Smooth muscle cell (in vitro differentiated cells): ENCODE data around the gene MAP10. TPM values are rescaled to one million over a fixed set of nuclear protein-coding genes. Genes with fewer than 3 reads are reported as not detected.
A peak's percentile ranks its signal among the peaks of the same experiment; 100 is the strongest.

Experiments
- DNase-seq: peaks from one replicate; lab custom pipeline; 2025; ENCODE audit not compliant: unreplicated experiment; lab: John Stamatoyannopoulos, UW
- H2AFZ ChIP-seq: fragments of 200-600 bp; sonication (generic); 2 replicates; pipeline ENCODE4 v1.6.0; 2016; ENCODE audit warnings: antibody characterized with exemption, low read depth, mild to moderate bottlenecking
- H3F3A ChIP-seq: fragments of 200-600 bp; sonication (generic); 2 replicates; pipeline ENCODE4 v1.6.0; 2017; ENCODE audit warnings: antibody characterized with exemption, low read depth
- H3K27ac ChIP-seq: fragments of 200-600 bp; sonication (generic); 2 replicates; pipeline ENCODE4 v1.5.1; 2016; ENCODE audit warnings: low read depth, mild to moderate bottlenecking
- H3K27me3 ChIP-seq: fragments of 200-600 bp; sonication (generic); 2 replicates; pipeline ENCODE4 v1.6.1; 2016; ENCODE audit warnings: low read depth, mild to moderate bottlenecking
- H3K36me3 ChIP-seq: fragments of 200-600 bp; sonication (generic); 2 replicates; pipeline ENCODE4 v1.5.1; 2016; ENCODE audit warnings: low read depth
- H3K4me1 ChIP-seq: fragments of 200-600 bp; sonication (generic); 2 replicates; pipeline ENCODE4 v1.5.1; 2016; ENCODE audit warnings: low read depth
- H3K4me2 ChIP-seq: fragments of 200-600 bp; sonication (generic); 2 replicates; pipeline ENCODE4 v1.6.0; 2016; ENCODE audit warnings: mild to moderate bottlenecking
- H3K4me3 ChIP-seq: fragments of 200-600 bp; sonication (generic); 2 replicates; pipeline ENCODE4 v1.5.1; 2016; ENCODE audit warnings: mild to moderate bottlenecking
- H3K79me2 ChIP-seq: fragments of 200-600 bp; sonication (generic); 2 replicates; pipeline ENCODE4 v1.6.0; 2016; ENCODE audit warnings: low read depth, mild to moderate bottlenecking
- H3K9ac ChIP-seq: fragments of 200-600 bp; sonication (generic); 2 replicates; pipeline ENCODE4 v1.6.0; 2016; ENCODE audit warnings: low read depth
- H3K9me3 ChIP-seq: fragments of 200-600 bp; sonication (generic); replicated peaks from 2 replicates; pipeline ENCODE4 v1.5.1; 2016; ENCODE audit warnings: low read depth
- H4K20me1 ChIP-seq: fragments of 200-600 bp; sonication (generic); 2 replicates; pipeline ENCODE4 v1.6.0; 2016; ENCODE audit warnings: low read depth
- WGBS: methylation state at CpG from one replicate; pipeline ENCODE4 v1.1.7; 2016; ENCODE audit warnings: low lambda C conversion rate; 5-methylcytosine and 5-hydroxymethylcytosine counted together
- polyA plus RNA-seq: library from polyadenylated mRNA; unstranded; fragments of >200 nt; fragmentation: Nextera tagmentation; extraction: Ambion mirVana; gene quantifications from 2 replicates; pipeline ENCODE4 v1.2.1, GENCODE V29; 2016
- total RNA-seq: library from RNA; depleted of rRNA; stranded (reverse); fragments of >200 nt; gene quantifications from 2 replicates; pipeline ENCODE4 v1.2.3, GENCODE V29; 2014
- TF ChIP-seq, protein P1 (sequence below): fragments of 200-600 bp; sonication (generic); IDR thresholded peaks from 2 replicates; pipeline ENCODE4 v1.5.1; 2017; ENCODE audit warnings: borderline replicate concordance, mild to moderate bottlenecking, antibody characterized with exemption; ENCODE audit not compliant: insufficient read depth, poor library complexity, severe bottlenecking

The MAP10 gene
- total and polyA plus RNA-seq, 2 experiments from 2014 or later, result 2.6 to 6.7 TPM

- no peak overlapping the region for H3K9ac ChIP-seq
- no peaks in the 10 kb centered on the region for H3K9me3 ChIP-seq
- H3F3A ChIP-seq, result no peaks in the 10 kb centered on the region
- H3K27ac ChIP-seq, result no peak overlapping the region
- no peak overlapping the region for H3K4me3 ChIP-seq
- WGBS, result 93% methylated on average over 2 of the region's 2 CpGs
- TF ChIP-seq, protein P1, sequence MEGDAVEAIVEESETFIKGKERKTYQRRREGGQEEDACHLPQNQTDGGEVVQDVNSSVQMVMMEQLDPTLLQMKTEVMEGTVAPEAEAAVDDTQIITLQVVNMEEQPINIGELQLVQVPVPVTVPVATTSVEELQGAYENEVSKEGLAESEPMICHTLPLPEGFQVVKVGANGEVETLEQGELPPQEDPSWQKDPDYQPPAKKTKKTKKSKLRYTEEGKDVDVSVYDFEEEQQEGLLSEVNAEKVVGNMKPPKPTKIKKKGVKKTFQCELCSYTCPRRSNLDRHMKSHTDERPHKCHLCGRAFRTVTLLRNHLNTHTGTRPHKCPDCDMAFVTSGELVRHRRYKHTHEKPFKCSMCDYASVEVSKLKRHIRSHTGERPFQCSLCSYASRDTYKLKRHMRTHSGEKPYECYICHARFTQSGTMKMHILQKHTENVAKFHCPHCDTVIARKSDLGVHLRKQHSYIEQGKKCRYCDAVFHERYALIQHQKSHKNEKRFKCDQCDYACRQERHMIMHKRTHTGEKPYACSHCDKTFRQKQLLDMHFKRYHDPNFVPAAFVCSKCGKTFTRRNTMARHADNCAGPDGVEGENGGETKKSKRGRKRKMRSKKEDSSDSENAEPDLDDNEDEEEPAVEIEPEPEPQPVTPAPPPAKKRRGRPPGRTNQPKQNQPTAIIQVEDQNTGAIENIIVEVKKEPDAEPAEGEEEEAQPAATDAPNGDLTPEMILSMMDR, result no peak
- no peak overlapping the region for H3K4me2 ChIP-seq
- no peaks in the 10 kb centered on the region for H4K20me1 ChIP-seq
- H3K36me3 ChIP-seq, result no peaks in the 10 kb centered on the region
- H3K79me2 ChIP-seq, result no peaks in the 10 kb centered on the region
- no peak for DNase-seq
- H2AFZ ChIP-seq, result no peak overlapping the region
- H3K4me1 ChIP-seq, result peaks cover 15% of the 10 kb centered on the region
- no peaks in the 10 kb centered on the region for H3K27me3 ChIP-seq
Measured at GRCh38 chr1:232768793-232769192, 36.4 kb upstream of the MAP10 start.

- 60% methylated on average over 2 of the region's 2 CpGs for WGBS
- TF ChIP-seq, protein P1, result no peak
- DNase-seq, result no peak
Measured at GRCh38 chr1:232769733-232770132, 35.5 kb upstream of the MAP10 start.

DNA sequence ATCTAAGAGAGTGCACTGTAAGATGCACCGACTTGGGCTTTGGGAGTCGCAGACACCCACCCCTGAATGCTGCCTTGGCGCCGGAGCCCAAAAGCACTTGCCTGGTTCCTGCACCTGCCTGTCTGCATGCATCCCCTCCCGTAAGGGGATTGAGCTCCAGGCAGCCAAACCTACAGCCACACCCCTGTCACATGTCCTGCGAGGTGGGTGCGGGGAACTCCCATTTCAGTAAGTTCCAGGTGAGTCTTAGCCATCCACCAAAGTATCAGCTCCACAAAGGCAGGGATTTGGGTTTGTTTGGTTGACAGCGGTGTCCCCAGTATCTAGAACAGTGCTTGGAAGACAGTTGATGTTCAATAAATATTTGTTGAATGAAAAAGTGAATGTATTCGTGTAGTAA lies 31.5 kb upstream of the MAP10 start:
- H3K36me3 ChIP-seq, result no peaks in the 10 kb centered on the region
- no peak overlapping the region for H2AFZ ChIP-seq
- H3K27ac ChIP-seq, result no peak overlapping the region
- H3K9me3 ChIP-seq, result no peaks in the 10 kb centered on the region
- H4K20me1 ChIP-seq, result no peaks in the 10 kb centered on the region
- no peak for DNase-seq
- no peaks in the 10 kb centered on the region for H3K79me2 ChIP-seq
- TF ChIP-seq, protein P1, result no peak
- 90% methylated on average over 9 of the region's 9 CpGs for WGBS
- H3K9ac ChIP-seq, result no peak overlapping the region
- H3K4me3 ChIP-seq, result no peak overlapping the region
- H3F3A ChIP-seq, result no peaks in the 10 kb centered on the region
- H3K4me1 ChIP-seq, result peaks cover 15% of the 10 kb centered on the region
- H3K27me3 ChIP-seq, result no peaks in the 10 kb centered on the region
- no peak overlapping the region for H3K4me2 ChIP-seq

More at GRCh38 chr1:232769733-232770132, 35.5 kb upstream of the MAP10 start:
- no peaks in the 10 kb centered on the region for H3F3A ChIP-seq
- no peak overlapping the region for H3K9ac ChIP-seq
- H4K20me1 ChIP-seq, result no peaks in the 10 kb centered on the region
- no peaks in the 10 kb centered on the region for H3K79me2 ChIP-seq
- peaks cover 15% of the 10 kb centered on the region for H3K4me1 ChIP-seq
- no peaks in the 10 kb centered on the region for H3K36me3 ChIP-seq
- H2AFZ ChIP-seq, result peak overlapping the region; percentile 14
- no peaks in the 10 kb centered on the region for H3K9me3 ChIP-seq
- no peak overlapping the region for H3K4me2 ChIP-seq
- H3K27me3 ChIP-seq, result no peaks in the 10 kb centered on the region
- H3K4me3 ChIP-seq, result no peak overlapping the region
- no peak overlapping the region for H3K27ac ChIP-seq

GRCh38 chr1:232776526-232777106 lies 28.6 kb upstream of the MAP10 start:
- H3K27ac ChIP-seq, result no peak overlapping the region
- H3F3A ChIP-seq, result no peaks in the 10 kb centered on the region
- H4K20me1 ChIP-seq, result no peaks in the 10 kb centered on the region
- no peaks in the 10 kb centered on the region for H3K79me2 ChIP-seq
- no peak overlapping the region for H3K9ac ChIP-seq
- 89% methylated on average over 3 of the region's 3 CpGs for WGBS
- H2AFZ ChIP-seq, result no peak overlapping the region
- no peaks in the 10 kb centered on the region for H3K4me1 ChIP-seq
- no peaks in the 10 kb centered on the region for H3K36me3 ChIP-seq
- H3K9me3 ChIP-seq, result no peaks in the 10 kb centered on the region
- DNase-seq, result no peak
- no peaks in the 10 kb centered on the region for H3K27me3 ChIP-seq
- no peak overlapping the region for H3K4me2 ChIP-seq
- TF ChIP-seq, protein P1, result no peak
- H3K4me3 ChIP-seq, result no peak overlapping the region
